K562 (cell line): ENCODE data around the gene RTN4. TPM values are rescaled to one million over a fixed set of nuclear protein-coding genes. Genes with fewer than 3 reads are reported as not detected.

ENCODE experiments used
- CHD4 ChIP-seq: fragments of 200-600 bp; sonication (generic); IDR thresholded peaks from 3 replicates; pipeline ENCODE4 v1.6.1; 2012; ENCODE audit warnings: low read depth, mild to moderate bottlenecking, mixed read lengths, low read length, inconsistent platforms; ENCODE audit not compliant: insufficient read depth, insufficient replicate concordance, poor library complexity, severe bottlenecking
- CREB3L1 ChIP-seq: fragments of 450-650 bp; IDR thresholded peaks from 2 replicates; pipeline ENCODE4 v1.6.1; 2014; ENCODE audit warnings: low read depth, mild to moderate bottlenecking, moderate library complexity, borderline replicate concordance
- CTCFL ChIP-seq: IDR thresholded peaks from 2 replicates; pipeline ENCODE4 v1.6.1; 2011; ENCODE audit warnings: borderline replicate concordance, low read depth, mild to moderate bottlenecking, moderate library complexity, low read length; ENCODE audit not compliant: insufficient read depth, poor library complexity, severe bottlenecking
- HIVEP1 ChIP-seq: fragments of 250-450 bp; sonication (Bioruptor Pico); IDR thresholded peaks from 2 replicates; pipeline ENCODE4 v1.4.0; 2020; ENCODE audit warnings: mild to moderate bottlenecking
- MYBL2 ChIP-seq, 2 experiments: fragments of 450-650 bp in 1 of 2; sonication (generic) in 1 of 2; formaldehyde crosslinking in 1 of 2; IDR thresholded peaks; 2 replicates each; pipeline versions ENCODE4 v1.6.1 to v1.8.1; 2017 to 2022; ENCODE audit warnings: borderline replicate concordance in 1 of 2, inconsistent platforms in 1 of 2, low read depth in 1 of 2, mild to moderate bottlenecking in 1 of 2, missing genetic modification reagents in 1 of 2, moderate library complexity in 1 of 2
- NFIC ChIP-seq: fragments of 450-650 bp; IDR thresholded peaks from 2 replicates; pipeline ENCODE4 v1.6.1; 2017; ENCODE audit warnings: mild to moderate bottlenecking, inconsistent platforms
- SOX6 ChIP-seq: fragments of 450-650 bp; IDR thresholded peaks from 2 replicates; pipeline ENCODE4 v1.6.1; 2014; ENCODE audit warnings: mild to moderate bottlenecking
- THRAP3 ChIP-seq: fragments of 450-650 bp; IDR thresholded peaks from 2 replicates; pipeline ENCODE4 v1.6.1; 2016; ENCODE audit warnings: mild to moderate bottlenecking, inconsistent platforms, borderline replicate concordance
- ZEB2 ChIP-seq: fragments of 450-650 bp; IDR thresholded peaks from 2 replicates; pipeline ENCODE4 v1.6.1; 2016
- polyA plus RNA-seq, 8 experiments: library from polyadenylated mRNA; depleted of rRNA in 4 of 8; stranded (reverse) in 5 of 8; unstranded in 3 of 8; fragments of >200 nt; fragmentation: Nextera tagmentation in 2 of 8; fragmentation: Illumina TruSeq in 1 of 8; extraction: Ambion mirVana in 2 of 8; extraction: Trizol in 1 of 8; gene quantifications; 2 replicates each; pipeline versions ENCODE4 v1.2.1 to v1.2.3, GENCODE V29; 2011 to 2014; ENCODE audit warnings: inconsistent platforms in 1 of 8, missing spikeins in 1 of 8
- total RNA-seq, 7 experiments: library from RNA; depleted of rRNA in 6 of 7; stranded (reverse); fragments of >200 nt in 6 of 7; fragmentation: Illumina TruSeq in 2 of 7; extraction: Trizol in 2 of 7; gene quantifications; 2 replicates each; pipeline versions ENCODE4 v1.2.1 to v1.2.3, GENCODE V29; 2011 to 2021; ENCODE audit warnings: low replicate concordance in 1 of 7
- TF ChIP-seq, protein P1 (sequence below): fragments of 450-650 bp; formaldehyde crosslinking; conservative IDR thresholded peaks from 2 replicates; pipeline ENCODE4 v1.4.0; 2022; ENCODE audit warnings: mild to moderate bottlenecking, missing genetic modification characterization
- TF ChIP-seq, protein P2 (sequence below), 2 experiments: fragments of 450-650 bp; IDR thresholded peaks; 2 replicates each; pipeline ENCODE4 v1.6.1; 2016; ENCODE audit warnings: mild to moderate bottlenecking in 2 of 2, borderline replicate concordance in 1 of 2, low read depth in 1 of 2, moderate library complexity in 1 of 2

RTN4 gene
- total and polyA plus RNA-seq, 9 of the 15 experiments (the other 6 are each of a cell fraction or from before 2014, with no cell fraction given), result 73.0 to 248 (median 116) TPM

DNA sequence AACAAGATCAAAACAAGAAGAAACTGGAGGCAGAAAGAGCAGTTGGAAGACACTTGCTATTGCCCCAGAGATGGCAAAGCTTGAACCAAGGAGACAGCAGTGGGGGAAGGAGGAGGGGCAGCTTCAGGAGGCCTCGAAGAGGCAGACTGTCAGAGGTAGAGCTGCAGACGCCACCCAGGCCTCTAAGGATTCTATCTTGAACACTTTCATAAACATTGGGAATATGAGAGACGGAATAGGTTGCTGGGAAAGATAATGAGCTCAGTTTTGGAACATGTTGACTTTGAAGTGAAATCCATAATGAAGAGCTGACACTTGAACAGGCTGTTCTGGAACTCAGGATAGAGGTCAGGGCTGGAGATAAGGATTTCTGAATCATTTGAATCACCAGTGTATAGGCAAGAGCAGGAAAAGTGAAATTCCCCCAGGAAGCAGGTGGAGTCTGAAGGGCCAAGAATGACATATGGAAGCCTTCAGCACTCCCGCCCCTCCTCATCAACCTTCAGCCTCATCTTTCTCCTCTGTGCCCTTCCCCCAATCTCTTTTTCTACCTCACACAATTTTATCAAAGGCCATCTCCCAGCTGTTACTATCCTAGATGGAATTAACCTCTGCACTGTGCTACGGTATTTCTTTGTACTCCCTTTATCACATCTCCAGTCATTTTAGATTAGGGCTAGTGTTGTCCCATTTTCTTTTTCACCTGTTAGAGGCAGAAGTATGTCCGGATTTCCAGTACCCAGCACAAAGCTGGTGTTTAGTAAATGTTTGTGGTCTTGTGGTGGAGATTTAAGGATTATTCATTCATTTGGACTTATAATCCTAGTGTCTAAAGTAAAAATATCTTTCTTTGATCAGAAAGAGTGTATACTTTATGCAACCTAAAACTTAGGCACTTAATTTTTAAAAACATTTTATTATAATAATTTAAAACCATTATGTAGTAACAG, 47.5 kb upstream of the RTN4 start (continued):
- TF ChIP-seq CTCFL (no peak), MYBL2 (IDR thresholded peaks at IDR 0.05; ENCODE audit: low read depth) (no peak), MYBL2 (CRISPR knock-in tag; IDR thresholded peaks at IDR 0.05; ENCODE audit: borderline replicate concordance) (no peak), CREB3L1 (no peak), HIVEP1 (no peak), SOX6 (peak; percentile 83), ZEB2 (peak; percentile 67; the same call in 1 of the 2 replicates), THRAP3 (no peak), CHD4 (no peak), NFIC (peak; percentile 2; the same call in 1 of the 2 replicates)
- TF ChIP-seq, protein P1, sequence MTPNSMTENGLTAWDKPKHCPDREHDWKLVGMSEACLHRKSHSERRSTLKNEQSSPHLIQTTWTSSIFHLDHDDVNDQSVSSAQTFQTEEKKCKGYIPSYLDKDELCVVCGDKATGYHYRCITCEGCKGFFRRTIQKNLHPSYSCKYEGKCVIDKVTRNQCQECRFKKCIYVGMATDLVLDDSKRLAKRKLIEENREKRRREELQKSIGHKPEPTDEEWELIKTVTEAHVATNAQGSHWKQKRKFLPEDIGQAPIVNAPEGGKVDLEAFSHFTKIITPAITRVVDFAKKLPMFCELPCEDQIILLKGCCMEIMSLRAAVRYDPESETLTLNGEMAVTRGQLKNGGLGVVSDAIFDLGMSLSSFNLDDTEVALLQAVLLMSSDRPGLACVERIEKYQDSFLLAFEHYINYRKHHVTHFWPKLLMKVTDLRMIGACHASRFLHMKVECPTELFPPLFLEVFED (CRISPR knock-in tag), result no peak
- TF ChIP-seq, protein P2, sequence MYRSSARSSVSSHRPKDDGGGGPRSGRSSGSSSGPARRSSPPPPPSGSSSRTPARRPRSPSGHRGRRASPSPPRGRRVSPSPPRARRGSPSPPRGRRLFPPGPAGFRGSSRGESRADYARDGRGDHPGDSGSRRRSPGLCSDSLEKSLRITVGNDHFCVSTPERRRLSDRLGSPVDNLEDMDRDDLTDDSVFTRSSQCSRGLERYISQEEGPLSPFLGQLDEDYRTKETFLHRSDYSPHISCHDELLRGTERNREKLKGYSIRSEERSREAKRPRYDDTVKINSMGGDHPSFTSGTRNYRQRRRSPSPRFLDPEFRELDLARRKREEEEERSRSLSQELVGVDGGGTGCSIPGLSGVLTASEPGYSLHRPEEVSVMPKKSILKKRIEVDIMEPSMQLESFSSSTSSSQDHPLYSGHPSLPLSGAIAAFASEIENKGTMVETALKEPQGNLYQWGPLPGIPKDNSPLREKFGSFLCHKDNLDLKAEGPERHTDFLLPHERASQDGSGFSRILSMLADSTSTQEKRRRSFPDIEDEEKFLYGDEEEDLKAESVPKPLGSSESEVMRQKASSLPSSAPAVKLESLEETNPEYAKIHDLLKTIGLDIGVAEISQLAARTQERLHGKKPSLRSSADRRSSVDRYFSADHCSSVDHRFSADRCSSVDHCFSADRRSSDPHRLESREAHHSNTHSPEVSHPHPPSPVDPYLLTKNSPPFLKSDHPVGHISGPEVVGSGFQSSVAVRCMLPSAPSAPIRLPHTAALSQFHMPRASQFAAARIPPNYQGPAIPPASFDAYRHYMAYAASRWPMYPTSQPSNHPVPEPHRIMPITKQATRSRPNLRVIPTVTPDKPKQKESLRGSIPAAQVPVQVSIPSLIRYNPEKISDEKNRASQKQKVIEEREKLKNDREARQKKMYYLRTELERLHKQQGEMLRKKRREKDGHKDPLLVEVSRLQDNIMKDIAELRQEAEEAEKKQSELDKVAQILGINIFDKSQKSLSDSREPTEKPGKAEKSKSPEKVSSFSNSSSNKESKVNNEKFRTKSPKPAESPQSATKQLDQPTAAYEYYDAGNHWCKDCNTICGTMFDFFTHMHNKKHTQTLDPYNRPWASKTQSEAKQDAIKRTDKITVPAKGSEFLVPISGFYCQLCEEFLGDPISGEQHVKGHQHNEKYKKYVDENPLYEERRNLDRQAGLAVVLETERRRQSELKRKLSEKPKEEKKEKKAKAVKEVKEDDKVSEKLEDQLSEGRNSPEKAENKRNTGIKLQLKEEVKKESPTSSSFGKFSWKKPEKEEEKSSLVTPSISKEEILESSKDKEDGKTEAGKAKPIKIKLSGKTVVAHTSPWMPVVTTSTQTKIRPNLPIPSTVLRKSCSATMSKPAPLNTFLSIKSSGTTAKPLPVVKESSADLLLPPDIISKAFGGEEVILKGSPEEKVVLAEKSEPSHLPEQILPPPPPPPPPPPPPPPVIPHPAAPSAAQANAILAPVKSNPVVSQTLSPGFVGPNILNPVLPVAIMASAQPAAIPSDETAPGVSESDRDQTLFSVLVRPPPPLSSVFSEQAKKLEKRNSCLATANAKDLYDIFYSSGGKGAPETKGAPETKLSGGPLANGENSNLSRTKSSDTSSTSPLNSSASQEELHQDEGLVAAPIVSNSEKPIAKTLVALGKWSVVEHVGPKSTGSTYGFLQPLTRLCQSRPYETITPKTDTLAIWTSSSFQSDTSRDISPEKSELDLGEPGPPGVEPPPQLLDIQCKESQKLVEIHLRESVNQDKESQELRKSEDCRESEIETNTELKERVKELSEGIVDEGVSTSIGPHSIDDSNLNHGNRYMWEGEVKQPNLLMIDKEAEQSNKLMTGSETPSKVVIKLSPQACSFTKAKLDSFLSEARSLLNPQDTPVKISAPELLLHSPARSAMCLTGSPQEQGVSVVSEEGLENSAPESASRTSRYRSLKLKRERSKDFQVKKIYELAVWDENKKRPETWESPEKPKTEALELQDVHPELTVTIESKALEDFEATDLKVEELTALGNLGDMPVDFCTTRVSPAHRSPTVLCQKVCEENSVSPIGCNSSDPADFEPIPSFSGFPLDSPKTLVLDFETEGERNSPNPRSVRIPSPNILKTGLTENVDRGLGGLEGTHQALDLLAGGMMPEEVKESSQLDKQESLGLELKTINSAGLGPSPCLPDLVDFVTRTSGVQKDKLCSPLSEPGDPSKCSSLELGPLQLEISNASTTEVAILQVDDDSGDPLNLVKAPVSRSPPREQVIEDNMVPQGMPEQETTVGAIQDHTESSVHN (IDR thresholded peaks at IDR 0.05; ENCODE audit: borderline replicate concordance in 1 of 2, low read depth in 1 of 2), result peak in 1 of 2 experiments; percentile 24; a peak in 1 of 4 replicates
